NCI-H226 (cell line): ENCODE measurements around the gene RFX2.
A peak's percentile ranks its signal among the peaks of the same experiment; 100 is the strongest.
"Not testable (repeated sequence)": the region's sequence is repeated elsewhere in the genome, so short reads cannot be mapped to it uniquely, and the experiment has no call there.

Source experiments
- DNase-seq: peaks from one replicate; pipeline ENCODE4 v3.0.0-alpha.2; 2015

RFX2 gene

DNA sequence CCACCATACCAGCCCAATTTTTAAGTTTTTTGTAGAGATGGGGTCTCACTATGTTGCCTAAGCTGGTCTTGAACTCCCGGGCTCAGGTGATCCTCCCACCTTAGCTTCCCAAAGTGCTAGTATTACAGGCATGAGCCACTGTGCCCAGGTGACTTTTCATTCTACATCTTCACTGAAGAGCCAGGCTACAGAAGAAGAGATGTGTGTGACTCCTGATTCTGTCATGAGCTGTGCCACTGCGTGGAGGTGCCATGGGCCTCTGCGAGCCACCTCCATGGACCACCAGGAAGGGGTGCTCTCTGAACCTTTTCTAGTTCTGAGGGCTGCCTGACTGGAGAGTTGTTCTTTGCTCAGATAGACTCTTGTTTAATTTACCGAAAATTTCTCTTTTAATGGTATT, 75.8 kb downstream of the RFX2 start:
- no peak for DNase-seq

DNA sequence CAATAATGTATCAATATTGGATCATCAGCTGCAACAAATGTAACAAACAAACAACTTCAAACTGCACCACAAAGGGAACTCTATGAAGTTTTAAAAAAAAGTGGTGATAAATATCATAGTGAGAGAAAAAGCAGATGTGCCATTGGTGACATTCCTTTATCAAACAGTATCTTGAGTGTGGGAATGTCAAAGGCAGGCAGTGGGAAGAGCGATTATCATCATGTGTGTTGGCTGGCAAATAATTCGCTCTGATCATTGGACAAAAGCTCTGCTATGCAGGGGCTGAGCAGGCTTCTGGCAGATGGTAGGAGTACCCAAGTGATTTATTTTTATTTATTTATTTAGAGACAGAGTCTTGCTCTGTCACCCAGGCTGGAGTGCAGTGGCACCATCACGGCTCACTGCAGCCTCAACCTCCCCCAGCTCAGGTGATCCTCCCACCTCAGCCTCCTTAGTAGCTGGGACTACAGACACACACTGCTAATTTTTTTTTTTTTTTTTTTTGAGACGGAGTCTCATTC, 76.5 kb downstream of the RFX2 start:
- DNase-seq = no peak

GRCh38 chr19:6032827-6033226, 77.5 kb downstream of the RFX2 start:
- no peak for DNase-seq

GRCh38 chr19:6032381-6032780, 77.9 kb downstream of the RFX2 start:
- no peak for DNase-seq

DNA sequence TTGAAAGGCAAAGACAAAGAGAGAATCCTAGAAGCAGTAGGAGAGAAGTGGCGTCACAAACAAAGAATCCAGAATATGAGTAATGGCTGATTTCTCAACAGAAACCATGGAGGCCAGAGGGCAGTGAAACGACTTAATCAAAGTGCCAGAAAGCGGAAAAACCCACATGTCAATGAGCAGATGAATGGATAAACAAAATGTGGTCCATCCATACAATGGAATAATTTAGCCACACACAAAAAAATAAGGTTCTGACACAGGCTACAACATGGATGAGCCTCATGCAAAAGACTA, 80.1 kb downstream of the RFX2 start:
- peak; percentile 74 for DNase-seq

DNA sequence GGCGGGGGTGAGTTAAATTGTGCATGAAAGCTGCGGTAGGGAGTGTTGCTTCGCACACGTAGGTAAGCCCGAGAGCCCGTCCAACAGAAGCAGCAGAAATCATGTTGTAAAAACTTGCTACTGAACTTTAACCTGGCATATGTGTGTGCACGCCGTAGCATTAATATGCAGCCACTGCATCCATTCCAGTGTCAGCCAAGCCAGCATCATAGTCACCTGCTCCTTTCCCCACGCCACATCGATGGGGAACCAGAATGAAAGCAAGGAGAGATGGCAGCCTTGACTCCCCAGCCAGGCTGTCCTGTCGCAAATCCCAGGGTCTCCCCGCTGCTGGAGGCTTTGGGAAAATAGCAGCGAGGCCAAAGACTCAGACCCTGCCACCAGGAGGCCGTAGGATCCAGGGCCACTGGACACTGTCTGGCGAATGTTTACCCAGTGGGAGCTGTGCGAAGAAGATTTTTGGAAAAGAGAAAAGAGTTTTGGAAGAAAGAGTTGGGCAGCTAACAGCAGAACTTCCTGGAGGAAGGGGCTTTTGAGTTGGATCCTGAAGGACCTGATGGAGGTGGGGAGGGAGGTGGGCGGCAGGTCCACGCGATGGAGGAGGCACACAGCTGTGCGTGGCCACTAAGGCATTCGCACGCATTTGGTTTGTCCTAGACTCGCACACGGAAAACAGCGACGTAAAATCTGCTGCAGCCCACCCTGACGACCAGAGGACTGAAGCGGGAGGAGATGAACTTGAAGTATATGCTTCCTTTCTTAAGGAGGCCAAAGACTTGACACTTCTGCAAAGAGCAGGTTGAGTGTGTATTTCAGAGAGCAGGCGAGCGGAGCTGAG, 83.7 kb downstream of the RFX2 start:
- no peak for DNase-seq

DNA sequence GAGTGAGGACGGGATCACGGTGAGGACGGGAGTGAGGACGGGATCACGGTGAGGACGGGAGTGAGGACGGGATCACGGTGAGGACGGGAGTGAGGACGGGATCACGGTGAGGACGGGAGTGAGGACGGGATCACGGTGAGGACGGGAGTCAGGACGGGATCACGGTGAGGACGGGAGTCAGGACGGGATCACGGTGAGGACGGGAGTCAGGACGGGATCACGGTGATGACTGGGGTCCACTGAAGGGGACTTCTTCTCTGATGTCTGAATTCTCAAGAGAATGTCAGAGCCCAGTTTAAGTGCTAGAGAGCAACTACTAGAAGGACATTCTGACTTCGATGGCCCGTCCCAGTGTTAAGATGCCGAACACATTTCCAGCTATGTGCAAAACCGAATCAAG, 85.5 kb downstream of the RFX2 start:
- not testable (repeated sequence) for DNase-seq

DNA sequence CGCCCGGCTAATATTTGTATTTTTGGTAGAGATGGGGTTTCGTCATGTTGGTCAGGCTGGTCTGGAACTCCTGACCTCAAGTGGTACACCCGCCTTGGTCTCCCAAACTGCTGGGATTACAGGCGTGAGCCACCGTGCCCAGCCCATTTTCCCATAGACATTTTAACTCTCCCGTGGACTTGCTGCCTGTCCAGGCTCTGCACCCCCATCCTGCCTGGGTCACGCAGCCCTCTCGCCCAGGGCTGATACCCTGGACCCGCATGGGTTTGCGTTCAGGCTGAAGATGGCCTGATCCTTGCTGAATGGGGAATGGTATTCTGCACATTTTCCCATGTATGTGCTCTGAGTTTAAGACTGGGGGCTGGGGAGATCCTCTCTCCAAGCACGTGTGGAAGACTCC, 86.4 kb downstream of the RFX2 start:
- DNase-seq = no peak

GRCh38 chr19:6023085-6023682, 87.1 kb downstream of the RFX2 start:
- peak; percentile 60 for DNase-seq

- DNase-seq = no peak
Observed at GRCh38 chr19:6022570-6023064, 87.7 kb downstream of the RFX2 start.

GRCh38 chr19:6021878-6022569, 88.3 kb downstream of the RFX2 start:
- peak; percentile 14 for DNase-seq

DNA sequence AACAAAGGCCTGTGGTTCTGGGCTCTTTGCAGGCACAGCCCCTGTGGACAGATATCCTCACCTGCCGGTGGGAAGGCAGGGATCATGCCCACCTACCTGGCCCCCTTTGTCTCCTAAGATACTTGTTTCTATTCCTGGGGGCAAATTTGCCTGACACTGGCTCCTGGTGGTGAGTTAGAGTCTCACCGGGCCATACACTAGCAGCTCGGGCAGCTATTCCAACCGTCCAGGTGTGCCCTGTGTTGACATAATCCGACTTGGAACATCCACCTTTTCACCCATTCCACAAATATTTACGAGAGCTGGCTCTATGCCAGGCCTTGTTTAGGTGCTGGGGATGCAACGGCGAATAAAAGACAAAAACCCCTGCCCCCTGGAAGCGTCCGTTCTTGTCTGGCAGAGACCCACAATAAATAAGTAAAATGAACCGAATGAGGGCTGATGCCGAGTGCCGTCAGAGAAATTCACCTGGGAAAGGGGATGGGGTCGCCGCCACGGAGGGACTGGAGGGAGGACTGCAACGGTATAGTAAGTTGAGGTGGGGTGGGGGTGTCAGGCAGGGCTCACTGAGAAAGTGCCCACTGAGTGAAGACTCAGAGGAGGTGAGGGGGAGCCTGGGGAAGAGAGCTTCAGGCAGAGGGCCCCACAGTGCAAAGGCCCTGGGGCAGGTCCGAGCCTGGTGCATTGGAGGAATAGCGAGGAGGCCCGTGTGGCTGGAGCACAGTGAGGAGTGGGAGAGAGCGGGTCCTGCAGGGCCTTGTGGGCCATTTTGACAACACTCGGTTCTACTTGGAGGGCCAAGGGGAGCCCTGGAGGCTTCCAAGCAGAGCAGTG, 89.1 kb downstream of the RFX2 start:
- no peak for DNase-seq

- no peak for DNase-seq
Observed at GRCh38 chr19:6020166-6020882, 90.0 kb downstream of the RFX2 start.

- DNase-seq = no peak
Observed at GRCh38 chr19:6018786-6019185, 91.5 kb downstream of the RFX2 start.

DNA sequence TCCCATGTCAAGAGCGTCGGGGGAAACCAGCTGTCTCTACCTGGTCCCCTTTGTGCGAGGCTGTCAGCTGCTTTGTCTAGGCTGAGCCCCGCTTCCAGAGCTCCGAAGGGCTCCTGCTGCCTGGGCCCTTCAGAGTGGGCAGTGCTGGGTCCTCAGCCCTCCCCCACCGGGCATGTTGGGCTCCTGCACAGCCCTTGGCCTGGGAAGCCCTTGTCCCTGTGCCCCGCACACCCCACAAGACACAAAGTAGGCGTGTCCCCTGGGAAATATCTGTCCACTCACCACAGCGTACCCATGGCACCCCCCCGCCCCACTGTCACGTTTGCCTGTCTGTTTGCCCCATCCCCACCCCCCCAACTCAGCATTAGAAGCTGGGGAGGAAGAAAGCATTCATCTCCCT, 92.7 kb downstream of the RFX2 start:
- DNase-seq = no peak

DNA sequence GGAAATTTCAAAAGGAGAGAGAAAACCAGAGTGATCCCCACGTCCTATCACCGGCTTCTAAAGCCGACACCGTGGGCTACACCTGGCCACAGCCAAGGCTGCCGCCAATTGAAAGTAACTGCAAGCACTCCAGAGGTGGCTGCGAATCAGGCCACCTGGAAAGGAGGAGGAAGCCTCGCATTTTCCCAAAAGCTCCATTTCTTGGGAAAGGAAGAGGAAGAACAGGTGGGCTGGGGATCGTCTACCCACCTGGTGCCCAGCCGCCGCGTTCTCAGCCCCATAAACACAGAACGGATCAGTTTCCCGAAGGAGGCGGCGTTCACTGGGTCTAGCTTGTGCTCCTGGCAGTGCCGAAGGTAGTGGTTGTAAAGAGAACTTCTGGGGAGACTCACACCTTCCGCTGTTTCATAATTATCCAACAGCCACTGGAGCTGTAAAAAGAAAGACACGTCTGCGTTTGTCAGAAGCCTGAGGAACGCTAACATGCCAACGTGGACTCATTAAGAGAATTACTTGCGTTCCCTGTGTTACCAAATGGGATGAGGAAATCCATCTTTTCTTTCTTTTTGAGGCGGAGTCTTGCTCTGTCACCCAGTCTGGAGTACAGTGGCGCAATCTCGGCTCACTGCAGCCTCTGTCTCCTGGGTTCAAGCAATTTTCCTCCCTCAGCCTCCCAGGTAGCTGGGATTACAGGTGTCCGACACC, 94.3 kb downstream of the RFX2 start:
- DNase-seq = no peak

DNA sequence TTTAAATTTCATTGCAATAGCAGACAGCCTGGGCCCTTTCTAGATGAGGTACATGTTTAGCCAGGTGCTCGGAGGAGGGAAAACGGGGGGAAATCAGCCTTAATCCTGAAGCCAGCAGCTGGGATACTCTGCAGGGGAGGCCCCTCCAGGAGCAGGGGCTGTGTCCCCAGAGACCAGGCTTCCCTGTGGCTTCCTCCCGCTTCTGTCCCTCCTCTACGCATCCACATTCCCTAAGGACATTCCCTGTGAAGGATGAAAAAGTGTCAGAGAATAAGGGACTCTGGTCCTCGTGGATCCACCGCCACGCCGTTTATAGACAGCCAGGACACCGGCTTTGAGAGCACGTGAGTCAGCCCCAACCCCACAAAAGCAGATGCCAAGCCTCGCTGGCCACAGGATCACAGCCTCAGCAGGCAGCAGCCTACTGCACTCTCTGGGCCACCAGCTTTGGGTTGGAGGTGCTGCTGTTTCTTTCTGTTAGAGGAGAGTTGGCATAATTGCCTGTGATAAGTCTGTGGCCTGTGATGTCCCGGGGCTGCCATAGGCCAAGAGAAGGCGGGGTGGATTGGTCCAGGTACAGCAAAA, 95.7 kb downstream of the RFX2 start:
- DNase-seq = no peak

DNA sequence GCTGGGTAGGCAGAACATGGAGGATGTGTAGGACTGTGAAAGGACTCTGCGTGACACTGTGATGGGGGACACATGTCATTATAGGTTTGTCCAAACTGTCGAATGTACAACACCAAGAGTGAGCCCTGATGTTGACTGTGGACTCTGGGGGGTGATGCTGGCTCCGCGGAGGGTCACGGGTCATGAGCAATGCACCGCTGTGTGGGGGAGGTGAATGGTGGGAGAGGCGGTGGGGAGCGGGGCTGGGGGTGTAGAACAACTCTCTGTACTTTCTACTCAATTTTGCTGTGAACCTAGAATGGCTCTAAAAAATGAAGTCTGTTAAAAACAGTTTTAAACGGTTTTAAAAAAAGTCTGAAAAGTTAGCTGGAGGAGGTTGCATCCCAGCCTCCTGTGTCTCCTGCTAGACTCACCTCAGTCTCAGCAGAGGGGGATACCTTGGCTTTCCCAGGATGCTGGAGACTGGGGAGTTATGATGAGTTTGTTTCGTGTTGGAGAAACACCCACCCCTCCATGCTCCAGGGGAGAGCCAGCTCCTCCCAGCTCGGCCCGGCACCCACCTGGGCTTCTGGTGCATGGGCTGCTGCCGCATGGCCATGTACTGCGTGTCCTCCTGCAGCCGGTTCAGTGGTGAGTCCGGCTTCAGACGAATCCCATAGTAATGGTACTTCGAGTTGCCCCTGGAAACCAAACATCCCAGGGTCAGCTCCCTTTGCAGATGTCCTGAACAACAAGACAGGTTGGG, 97.7 kb downstream of the RFX2 start:
- DNase-seq = no peak

DNA sequence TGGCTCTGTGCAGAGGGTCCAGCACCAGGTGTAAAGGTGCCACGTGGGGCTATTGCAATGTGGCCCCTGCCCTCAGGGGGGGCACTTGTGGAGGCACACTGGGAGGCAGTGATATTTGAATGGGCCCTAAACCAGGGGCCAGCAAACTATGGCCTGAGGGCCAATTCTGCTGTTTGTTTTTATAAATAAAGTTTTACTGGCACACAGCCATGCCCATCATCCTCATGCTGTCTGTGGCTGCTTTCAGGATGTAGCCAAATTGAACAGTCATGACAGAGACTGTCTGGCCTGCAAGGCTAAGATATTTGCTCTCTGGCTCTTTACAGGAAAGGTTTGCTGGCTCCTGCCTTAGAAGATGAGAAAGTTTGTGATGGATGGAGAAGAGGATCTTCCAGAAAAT, 98.5 kb downstream of the RFX2 start:
- DNase-seq = no peak

- no peak for DNase-seq
Observed at GRCh38 chr19:6011206-6011605, 99.1 kb downstream of the RFX2 start.
